SK-N-MC (cell line): ENCODE results near the gene TXN2.

Experiments
- DNase-seq: peaks from one replicate; pipeline ENCODE4 v3.0.0-alpha.2; 2011; ENCODE audit warnings: low read depth, low spot score
- H3K27ac ChIP-seq: fragments of 200-600 bp; sonication (generic); 2 replicates; pipeline ENCODE4 v1.5.1; 2016; ENCODE audit warnings: mixed run types
- H3K36me3 ChIP-seq: fragments of 200-600 bp; sonication (generic); 2 replicates; pipeline ENCODE4 v1.6.1; 2017; ENCODE audit warnings: antibody characterized with exemption, low read length, mixed read lengths; ENCODE audit not compliant: insufficient read depth
- H3K4me3 ChIP-seq: fragments of 200-600 bp; sonication (generic); 2 replicates; pipeline ENCODE4 v1.5.1; 2016
- H3K9ac ChIP-seq: fragments of 200-600 bp; sonication (generic); 2 replicates; pipeline ENCODE4 v1.8.0; 2017; ENCODE audit warnings: mixed run types, mixed read lengths; ENCODE audit not compliant: insufficient read length
- H3K9me3 ChIP-seq: fragments of 200-600 bp; sonication (generic); 2 replicates; pipeline ENCODE4 v1.6.1; 2017; ENCODE audit warnings: low read depth, mild to moderate bottlenecking, antibody characterized with exemption, low read length, moderate library complexity, mixed read lengths
- EZH2 ChIP-seq: fragments of 200-600 bp; sonication (generic); IDR thresholded peaks from one replicate; pipeline ENCODE4 v1.6.1; 2017; ENCODE audit warnings: antibody characterized with exemption
- FOXP2 ChIP-seq: optimal IDR thresholded peaks from 2 replicates; pipeline ENCODE3; 2011; ENCODE audit warnings: mild to moderate bottlenecking, moderate library complexity; ENCODE audit not compliant: insufficient read depth; ENCODE audit errors: extremely low read length, control extremely low read depth
- POLR2AphosphoS5 ChIP-seq: IDR thresholded peaks from 2 replicates; pipeline ENCODE4 v1.6.1; 2012; ENCODE audit warnings: mild to moderate bottlenecking, low read depth, low read length, borderline replicate concordance

TXN2 gene

GRCh38 chr22:36465232-36466021, 16.0 kb downstream of the TXN2 start:
- no peak overlapping the region for H3K4me3 ChIP-seq
- no peaks in the 10 kb centered on the region; the same call in 1 of the 2 replicates for H3K36me3 ChIP-seq
- no peak for DNase-seq
- H3K9ac ChIP-seq = no peak overlapping the region
- H3K9me3 ChIP-seq = no peaks in the 10 kb centered on the region
- TF ChIP-seq EZH2 (no peak), FOXP2 (no peak), POLR2AphosphoS5 (no peak)
- H3K27ac ChIP-seq = peak overlapping the region; percentile 51

- DNase-seq = no peak
- H3K9ac ChIP-seq = no peak overlapping the region
- TF ChIP-seq POLR2AphosphoS5 = no peak
- no peak for TF ChIP-seq EZH2
- TF ChIP-seq FOXP2 = no peak
- H3K36me3 ChIP-seq = no peaks in the 10 kb centered on the region; the same call in 1 of the 2 replicates
- H3K4me3 ChIP-seq = no peak overlapping the region
- H3K27ac ChIP-seq = no peak overlapping the region
- no peaks in the 10 kb centered on the region for H3K9me3 ChIP-seq
These were observed 16.7 kb downstream of the TXN2 start for GRCh38 chr22:36464715-36465231.

- H3K27ac ChIP-seq = no peak overlapping the region
- H3K36me3 ChIP-seq = no peaks in the 10 kb centered on the region; the same call in 1 of the 2 replicates
- no peak for DNase-seq
- H3K4me3 ChIP-seq = no peak overlapping the region
- no peak for TF ChIP-seq FOXP2
- no peak for TF ChIP-seq EZH2
- no peak for TF ChIP-seq POLR2AphosphoS5
- H3K9me3 ChIP-seq = no peaks in the 10 kb centered on the region
- no peak overlapping the region for H3K9ac ChIP-seq
These were observed 17.7 kb downstream of the TXN2 start for GRCh38 chr22:36463783-36464184.

GRCh38 chr22:36461665-36462649, 19.5 kb downstream of the TXN2 start:
- TF ChIP-seq EZH2 = no peak
- TF ChIP-seq POLR2AphosphoS5 = no peak
- TF ChIP-seq FOXP2 = no peak
- no peak for DNase-seq
- H3K9ac ChIP-seq = no peak overlapping the region
- H3K27ac ChIP-seq = no peak overlapping the region
- H3K4me3 ChIP-seq = no peak overlapping the region
- H3K36me3 ChIP-seq = no peaks in the 10 kb centered on the region; the same call in 1 of the 2 replicates
- H3K9me3 ChIP-seq = no peaks in the 10 kb centered on the region

GRCh38 chr22:36460202-36460601, 21.2 kb downstream of the TXN2 start:
- Histone ChIP-seq H3K27ac (no peak overlapping the region), H3K9me3 (no peaks in the 10 kb centered on the region), H3K4me3 (no peak overlapping the region), H3K9ac (no peak overlapping the region), H3K36me3 (no peaks in the 10 kb centered on the region)
- no peak for DNase-seq
- TF ChIP-seq EZH2 (no peak), FOXP2 (no peak), POLR2AphosphoS5 (no peak)

- Histone ChIP-seq H3K27ac (no peak overlapping the region), H3K36me3 (no peaks in the 10 kb centered on the region), H3K4me3 (no peak overlapping the region), H3K9ac (no peak overlapping the region), H3K9me3 (no peaks in the 10 kb centered on the region)
- no peak for DNase-seq
- TF ChIP-seq FOXP2 (no peak), EZH2 (no peak), POLR2AphosphoS5 (no peak)
These were observed 23.6 kb downstream of the TXN2 start for GRCh38 chr22:36457688-36458450.

- no peak for TF ChIP-seq EZH2
- no peak for TF ChIP-seq POLR2AphosphoS5
- no peak for TF ChIP-seq FOXP2
- Histone ChIP-seq H3K9ac (no peak overlapping the region), H3K4me3 (no peak overlapping the region), H3K36me3 (no peaks in the 10 kb centered on the region), H3K27ac (peak overlapping the region; percentile 96; the same call in 1 of the 2 replicates), H3K9me3 (no peaks in the 10 kb centered on the region)
- DNase-seq = no peak
These were observed 25.0 kb downstream of the TXN2 start for GRCh38 chr22:36456464-36456845.
